ENCODE results near the gene TMCO4. TPM values are rescaled to one million over a fixed set of nuclear protein-coding genes. Genes with fewer than 3 reads are reported as not detected.

Gene TMCO4
- total and polyA plus RNA-seq, 2 donors (not counting 3 experiments of a cell fraction or from before 2014, with no cell fraction given) = 7.6 to 10.3 TPM

DNA sequence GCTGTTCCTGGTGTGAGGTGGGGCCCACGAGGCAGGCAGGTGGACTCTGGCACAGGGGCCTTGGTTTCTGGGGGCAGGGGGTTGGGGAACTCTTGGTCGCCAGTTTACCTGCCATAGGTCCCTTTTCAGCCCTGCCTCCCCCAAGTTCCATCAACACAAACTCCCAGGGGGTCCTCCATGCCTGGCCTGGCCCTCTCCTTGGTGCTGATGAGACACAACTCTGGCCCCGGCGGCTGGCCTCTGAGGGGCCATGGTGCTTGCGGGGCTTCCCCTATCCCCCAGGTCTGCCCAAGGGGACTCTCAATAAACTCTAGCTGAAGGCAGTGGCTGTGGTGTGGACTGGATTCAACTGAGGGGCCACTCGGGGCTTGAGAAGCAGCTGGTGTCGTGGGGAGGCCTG lies 119.1 kb downstream of the TMCO4 start:
- H3K79me2 ChIP-seq (ENCODE audit: control insufficient read depth, insufficient read depth, low read length) = no peaks in the 10 kb centered on the region
- no peak overlapping the region for H3K9ac ChIP-seq (replicated peaks; ENCODE audit: extremely low read depth, insufficient read depth, low read length)
- no peak overlapping the region for H2AFZ ChIP-seq (ENCODE audit: low read depth, low read length)
- CTCF ChIA-PET = interaction anchor here (1.2 to 2.7 kb wide), 2 partner anchors 19 to 24 kb away, joined by 6 to 12 read pairs; no protein-coding TSS in a partner anchor
- FAIRE-seq = no peak
- no peaks in the 10 kb centered on the region for H3K4me1 ChIP-seq (ENCODE audit: control insufficient read depth, extremely low read depth, insufficient read depth, low read length)
- H3K36me3 ChIP-seq (ENCODE audit: control insufficient read depth in 2 of 2, extremely low read depth in 1 of 2, insufficient read depth in 2 of 2, low read length in 2 of 2) = no peaks in the 10 kb centered on the region
- no peak for DNase-seq (ENCODE audit: low read depth, low spot score)
- no peaks in the 10 kb centered on the region for H3K9me1 ChIP-seq (replicated peaks; ENCODE audit: control insufficient read depth, extremely low read depth, insufficient read depth, low read length)
- dilution Hi-C loops (cut with MboI; ENCODE audit: extremely low pct_ligation_motif_present, low sequenced_read_pairs) (no loop called here), intact Hi-C loops (cut with micrococcal nuclease) (no loop called here)
- H4K20me1 ChIP-seq (replicated peaks; ENCODE audit: control insufficient read depth, extremely low read depth, insufficient read depth, low read length) = no peaks in the 10 kb centered on the region
- TF ChIP-seq, protein P1, sequence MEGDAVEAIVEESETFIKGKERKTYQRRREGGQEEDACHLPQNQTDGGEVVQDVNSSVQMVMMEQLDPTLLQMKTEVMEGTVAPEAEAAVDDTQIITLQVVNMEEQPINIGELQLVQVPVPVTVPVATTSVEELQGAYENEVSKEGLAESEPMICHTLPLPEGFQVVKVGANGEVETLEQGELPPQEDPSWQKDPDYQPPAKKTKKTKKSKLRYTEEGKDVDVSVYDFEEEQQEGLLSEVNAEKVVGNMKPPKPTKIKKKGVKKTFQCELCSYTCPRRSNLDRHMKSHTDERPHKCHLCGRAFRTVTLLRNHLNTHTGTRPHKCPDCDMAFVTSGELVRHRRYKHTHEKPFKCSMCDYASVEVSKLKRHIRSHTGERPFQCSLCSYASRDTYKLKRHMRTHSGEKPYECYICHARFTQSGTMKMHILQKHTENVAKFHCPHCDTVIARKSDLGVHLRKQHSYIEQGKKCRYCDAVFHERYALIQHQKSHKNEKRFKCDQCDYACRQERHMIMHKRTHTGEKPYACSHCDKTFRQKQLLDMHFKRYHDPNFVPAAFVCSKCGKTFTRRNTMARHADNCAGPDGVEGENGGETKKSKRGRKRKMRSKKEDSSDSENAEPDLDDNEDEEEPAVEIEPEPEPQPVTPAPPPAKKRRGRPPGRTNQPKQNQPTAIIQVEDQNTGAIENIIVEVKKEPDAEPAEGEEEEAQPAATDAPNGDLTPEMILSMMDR (IDR thresholded peaks at IDR 0.05; ENCODE audit: extremely low read depth in 1 of 2, insufficient read depth in 1 of 2, low read depth in 1 of 2, low read length in 2 of 2) = no peak
- no peak for TF ChIP-seq FOS (IDR thresholded peaks at IDR 0.05; ENCODE audit: borderline replicate concordance, insufficient read depth, low read length)
- no peak for TF ChIP-seq GATA2 (IDR thresholded peaks at IDR 0.05; ENCODE audit: insufficient read depth, insufficient read length, low read depth, low read length)
- no peak for TF ChIP-seq POLR2AphosphoS5 (IDR thresholded peaks at IDR 0.05; ENCODE audit: insufficient read depth, low read depth, low read length)
- no peak for TF ChIP-seq MYC (IDR thresholded peaks at IDR 0.05; ENCODE audit: low read depth, low read length)
- TF ChIP-seq, protein P2, sequence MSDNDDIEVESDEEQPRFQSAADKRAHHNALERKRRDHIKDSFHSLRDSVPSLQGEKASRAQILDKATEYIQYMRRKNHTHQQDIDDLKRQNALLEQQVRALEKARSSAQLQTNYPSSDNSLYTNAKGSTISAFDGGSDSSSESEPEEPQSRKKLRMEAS (IDR thresholded peaks at IDR 0.05; ENCODE audit: insufficient read depth, insufficient read length) = no peak
- POLR2A ChIA-PET = no interaction called here
- no peak overlapping the region for H3K27ac ChIP-seq (ENCODE audit: insufficient read depth, low read depth, low read length)
- H3K27me3 ChIP-seq (ENCODE audit: control insufficient read depth in 2 of 2, insufficient read depth in 2 of 2, low read length in 2 of 2) = no peaks in the 10 kb centered on the region
- BruUV-seq (replicated peaks) = no TSS peak
- no peak overlapping the region for H3K4me3 ChIP-seq (replicated peaks in 1 of 3; ENCODE audit: insufficient read depth in 1 of 3, low read depth in 1 of 3, low read length in 3 of 3)
- no peak overlapping the region for H3K4me2 ChIP-seq (ENCODE audit: insufficient read depth, low read length)
- H3K9me3 ChIP-seq (replicated peaks; ENCODE audit: control insufficient read depth, insufficient read depth, low read length) = no peaks in the 10 kb centered on the region
